Ishikawa (cell line): ENCODE results near the gene PIEZO1.
A peak's percentile ranks its signal among the peaks of the same experiment; 100 is the strongest.

Source experiments
- CEBPB ChIP-seq: IDR thresholded peaks from 2 replicates; pipeline ENCODE4 v1.6.1; 2012
- CREB1 ChIP-seq: IDR thresholded peaks from 2 replicates; pipeline ENCODE4 v1.6.1; 2012; ENCODE audit warnings: low read depth
- EGR1 ChIP-seq: IDR thresholded peaks from 2 replicates; pipeline ENCODE4 v1.6.1; 2012
- EP300 ChIP-seq: IDR thresholded peaks from 2 replicates; pipeline ENCODE4 v1.6.1; 2012; ENCODE audit warnings: borderline replicate concordance
- FOXM1 ChIP-seq: IDR thresholded peaks from 2 replicates; pipeline ENCODE4 v1.6.1; 2012; ENCODE audit warnings: low read depth, borderline replicate concordance
- MAX ChIP-seq: IDR thresholded peaks from 2 replicates; pipeline ENCODE4 v1.6.1; 2012
- NFIC ChIP-seq: IDR thresholded peaks from 2 replicates; pipeline ENCODE4 v1.6.1; 2012
- RAD21 ChIP-seq: IDR thresholded peaks from 2 replicates; pipeline ENCODE4 v1.6.1; 2012; ENCODE audit warnings: low read depth
- REST ChIP-seq: IDR thresholded peaks from 2 replicates; pipeline ENCODE4 v1.6.1; 2012; ENCODE audit warnings: low read depth, mild to moderate bottlenecking
- TAF1 ChIP-seq: IDR thresholded peaks from 2 replicates; pipeline ENCODE4 v1.6.1; 2012; ENCODE audit warnings: low read depth, mild to moderate bottlenecking
- TCF12 ChIP-seq: IDR thresholded peaks from 2 replicates; pipeline ENCODE4 v1.6.1; 2012; ENCODE audit warnings: low read depth
- TEAD4 ChIP-seq: IDR thresholded peaks from 2 replicates; pipeline ENCODE4 v1.6.1; 2012
- YY1 ChIP-seq: IDR thresholded peaks from 2 replicates; pipeline ENCODE4 v1.6.1; 2012; ENCODE audit warnings: low read depth
- ZBTB7A ChIP-seq: IDR thresholded peaks from 2 replicates; pipeline ENCODE4 v1.6.1; 2012; ENCODE audit warnings: low read depth
- TF ChIP-seq, protein P1 (sequence below): IDR thresholded peaks from 2 replicates; pipeline ENCODE4 v1.6.1; 2012

Gene PIEZO1

GRCh38 chr16:88748364-88748763 lies 36.7 kb downstream of the PIEZO1 start:
- TF ChIP-seq NFIC, result no peak
- no peak for TF ChIP-seq REST
- no peak for TF ChIP-seq YY1
- no peak for TF ChIP-seq RAD21
- no peak for TF ChIP-seq FOXM1
- no peak for TF ChIP-seq EP300
- TF ChIP-seq TCF12, result no peak
- no peak for TF ChIP-seq TAF1
- no peak for TF ChIP-seq MAX
- TF ChIP-seq, protein P1, sequence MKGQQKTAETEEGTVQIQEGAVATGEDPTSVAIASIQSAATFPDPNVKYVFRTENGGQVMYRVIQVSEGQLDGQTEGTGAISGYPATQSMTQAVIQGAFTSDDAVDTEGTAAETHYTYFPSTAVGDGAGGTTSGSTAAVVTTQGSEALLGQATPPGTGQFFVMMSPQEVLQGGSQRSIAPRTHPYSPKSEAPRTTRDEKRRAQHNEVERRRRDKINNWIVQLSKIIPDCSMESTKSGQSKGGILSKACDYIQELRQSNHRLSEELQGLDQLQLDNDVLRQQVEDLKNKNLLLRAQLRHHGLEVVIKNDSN, result no peak
- no peak for TF ChIP-seq CREB1
- no peak for TF ChIP-seq CEBPB
- no peak for TF ChIP-seq EGR1
- no peak for TF ChIP-seq TEAD4
- TF ChIP-seq ZBTB7A, result no peak

- TF ChIP-seq REST (no peak), CREB1 (no peak), EGR1 (no peak), ZBTB7A (no peak), RAD21 (peak; percentile 22; the same call in 1 of the 2 replicates), YY1 (no peak)
- TF ChIP-seq, protein P1, result no peak
Measured at GRCh38 chr16:88747588-88748301, 37.3 kb downstream of the PIEZO1 start.

DNA sequence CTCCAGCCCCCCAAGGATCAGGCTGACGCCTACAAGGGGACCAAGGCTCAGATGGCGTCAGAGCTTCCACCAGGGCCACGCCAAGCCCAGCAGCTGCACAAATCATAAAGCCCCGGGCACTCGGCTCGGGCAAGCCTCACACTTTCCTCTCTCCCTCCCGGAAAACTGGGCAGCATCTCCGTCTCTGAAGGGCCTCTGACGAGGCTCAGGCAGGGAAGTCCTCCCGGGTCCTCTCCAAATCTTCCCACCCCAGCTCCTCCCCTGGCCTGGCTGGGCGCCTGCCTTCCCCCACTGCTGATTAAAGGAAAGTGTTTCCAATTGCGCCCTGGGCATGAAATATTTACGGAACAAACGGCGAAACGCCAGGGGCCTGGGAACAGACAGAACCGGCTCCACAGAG lies 38.5 kb downstream of the PIEZO1 start:
- no peak for TF ChIP-seq NFIC

DNA sequence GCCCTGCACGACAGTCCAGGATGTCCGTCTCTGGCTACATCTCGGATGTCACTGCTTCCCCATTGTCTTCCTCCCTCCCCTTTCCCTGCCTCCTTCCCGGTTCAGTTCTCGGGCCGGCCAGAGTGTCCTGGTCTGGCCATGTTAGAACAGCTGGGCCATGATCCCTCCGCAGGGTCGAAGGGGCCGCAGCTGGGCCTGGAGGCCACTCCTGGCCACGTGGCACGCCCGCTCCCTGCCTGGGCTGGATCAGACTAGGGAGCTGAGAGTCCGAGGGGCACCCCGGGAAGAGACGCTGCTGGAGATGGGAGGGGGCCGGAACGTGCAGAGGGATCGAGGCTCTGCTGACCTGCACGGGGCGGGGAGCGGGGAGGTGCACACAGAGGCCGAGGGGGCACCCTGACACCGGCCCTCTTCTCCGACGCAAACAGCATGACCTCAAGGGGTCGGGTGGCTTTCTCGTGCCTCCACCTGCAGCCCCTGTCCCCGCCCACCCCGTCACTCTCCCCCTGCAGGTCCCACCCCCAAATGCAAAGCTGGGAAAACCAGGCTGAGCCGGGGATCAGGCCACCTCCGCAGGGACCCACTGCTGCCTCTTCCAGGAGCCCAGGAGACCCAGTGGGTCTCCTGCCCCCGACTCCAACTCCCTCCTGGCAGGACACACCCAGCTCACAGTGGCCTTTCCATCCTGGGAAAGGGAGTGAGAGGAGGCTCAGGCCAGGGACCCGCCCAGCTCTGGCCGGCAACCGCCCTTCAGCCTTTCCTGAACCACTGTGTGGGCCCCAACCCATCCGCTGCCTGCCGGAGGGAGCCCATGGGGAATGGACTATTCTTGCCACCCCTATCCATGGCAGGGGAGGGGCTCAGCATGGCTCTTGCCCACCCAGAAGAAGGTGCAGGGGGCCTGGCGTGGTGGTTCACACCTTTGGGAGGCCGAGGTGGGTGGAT lies 40.2 kb downstream of the PIEZO1 start:
- TF ChIP-seq TEAD4 (no peak), TAF1 (no peak), CREB1 (no peak), REST (no peak), EP300 (no peak), CEBPB (no peak), EGR1 (no peak), MAX (no peak), ZBTB7A (no peak), YY1 (no peak)
- TF ChIP-seq, protein P1, result no peak
